HepG2 (cell line): ENCODE results near the gene AK9. TPM values are rescaled to one million over a fixed set of nuclear protein-coding genes. Genes with fewer than 3 reads are reported as not detected.
A peak's percentile ranks its signal among the peaks of the same experiment; 100 is the strongest.

Experiments used
- CSRNP1 ChIP-seq: sonication (generic); formaldehyde crosslinking; IDR thresholded peaks from 2 replicates; pipeline ENCODE4 v1.8.1; 2023; ENCODE audit warnings: mild to moderate bottlenecking, missing genetic modification reagents
- HNF1A ChIP-seq, 2 experiments: sonication (generic) in 1 of 2; formaldehyde crosslinking in 1 of 2; IDR thresholded peaks; 2 replicates each; pipeline versions ENCODE4 v1.4.0 to v1.6.1; 2016 to 2020; ENCODE audit warnings: borderline replicate concordance in 1 of 2, low read depth in 1 of 2, mild to moderate bottlenecking in 1 of 2, missing genetic modification reagents in 1 of 2
- PRDM4 ChIP-seq: sonication (generic); formaldehyde crosslinking; IDR thresholded peaks from 2 replicates; pipeline ENCODE4 v1.9.0; 2021; ENCODE audit warnings: missing genetic modification reagents, borderline replicate concordance
- PREB ChIP-seq: sonication (generic); formaldehyde crosslinking; IDR thresholded peaks from 2 replicates; pipeline ENCODE4 v1.4.0; 2020; ENCODE audit warnings: missing genetic modification reagents
- SOX6 ChIP-seq, 2 experiments: fragments of 450-650 bp in 1 of 2; sonication (generic) in 1 of 2; formaldehyde crosslinking in 1 of 2; IDR thresholded peaks; 2 replicates each; pipeline versions ENCODE4 v1.4.0 to v1.6.1; 2017 to 2020; ENCODE audit warnings: antibody characterized with exemption in 1 of 2, mild to moderate bottlenecking in 1 of 2, missing genetic modification reagents in 1 of 2
- SP4 ChIP-seq: sonication (generic); formaldehyde crosslinking; IDR thresholded peaks from 2 replicates; pipeline ENCODE4 v1.8.1; 2023; ENCODE audit warnings: mild to moderate bottlenecking, missing genetic modification reagents
- THRA ChIP-seq: sonication (generic); formaldehyde crosslinking; IDR thresholded peaks from 2 replicates; pipeline ENCODE4 v1.4.0; 2020; ENCODE audit warnings: missing genetic modification reagents, borderline replicate concordance
- THYN1 ChIP-seq: sonication (generic); formaldehyde crosslinking; IDR thresholded peaks from 2 replicates; pipeline ENCODE4 v1.8.1; 2023; ENCODE audit warnings: low read depth, mild to moderate bottlenecking, moderate library complexity, missing genetic modification reagents, borderline replicate concordance
- ZBTB7B ChIP-seq: sonication (generic); formaldehyde crosslinking; IDR thresholded peaks from 2 replicates; pipeline ENCODE4 v1.4.0; 2020; ENCODE audit warnings: missing genetic modification reagents
- ZFP1 ChIP-seq: IDR thresholded peaks from 2 replicates; pipeline ENCODE4 v1.6.1; 2016
- ZFP36 ChIP-seq: fragments of 150-350 bp; IDR thresholded peaks from 2 replicates; pipeline ENCODE4 v1.6.1; 2018; ENCODE audit warnings: borderline replicate concordance, low read length, low read depth; ENCODE audit not compliant: partially characterized antibody
- ZNF552 ChIP-seq: sonication (generic); formaldehyde crosslinking; IDR thresholded peaks from 2 replicates; pipeline ENCODE4 v1.9.0; 2022; ENCODE audit warnings: missing genetic modification reagents, mild to moderate bottlenecking, borderline replicate concordance
- polyA plus RNA-seq, 8 experiments: library from polyadenylated mRNA; depleted of rRNA in 3 of 8; stranded (reverse) in 7 of 8; unstranded in 1 of 8; fragments of >200 nt; fragmentation: Illumina TruSeq in 4 of 8; extraction: Trizol in 4 of 8; gene quantifications; 2 replicates each; pipeline versions ENCODE4 v1.2.1 to v1.2.3, GENCODE V29; 2011 to 2016; ENCODE audit warnings: low read depth in 4 of 8, missing spikeins in 1 of 8, mixed read lengths in 1 of 8; ENCODE audit not compliant: insufficient read depth in 1 of 8
- total RNA-seq, 5 experiments: library from RNA; depleted of rRNA; stranded (reverse); fragments of >200 nt; fragmentation: Illumina TruSeq; extraction: Trizol; gene quantifications; 2 replicates each; pipeline ENCODE4 v1.2.3, GENCODE V29; 2016; ENCODE audit warnings: low read depth in 1 of 5

The AK9 gene
- total and polyA plus RNA-seq, 2 of the 13 experiments (the other 11 are each of a cell fraction or from before 2014, with no cell fraction given) = 3.2 to 4.8 TPM

- TF ChIP-seq HNF1A (IDR thresholded peaks at IDR 0.05; ENCODE audit: low read depth) = peak; percentile 68
- TF ChIP-seq HNF1A (CRISPR knock-in tag; IDR thresholded peaks at IDR 0.05; ENCODE audit: borderline replicate concordance) = peak; percentile 64
- TF ChIP-seq ZFP36 = no peak
- peak; percentile 33; the same call in 1 of the 2 replicates for TF ChIP-seq ZBTB7B (CRISPR knock-in tag)
- TF ChIP-seq THRA (CRISPR knock-in tag) = peak; percentile 19; the same call in 1 of the 2 replicates
- TF ChIP-seq SP4 (CRISPR knock-in tag) = no peak
- no peak for TF ChIP-seq ZFP1 (CRISPR knock-in tag)
- no peak for TF ChIP-seq THYN1 (CRISPR knock-in tag)
- no peak for TF ChIP-seq CSRNP1 (CRISPR knock-in tag)
- no peak for TF ChIP-seq PRDM4 (CRISPR knock-in tag)
- no peak for TF ChIP-seq PREB
- no peak for TF ChIP-seq ZNF552 (CRISPR knock-in tag)
- no peak for TF ChIP-seq SOX6 (IDR thresholded peaks at IDR 0.05)
- TF ChIP-seq SOX6 (CRISPR knock-in tag; IDR thresholded peaks at IDR 0.05) = peak; percentile 63; the same call in 1 of the 2 replicates
These were observed 213.3 kb downstream of the AK9 start (continued) for GRCh38 chr6:109477725-109478124.
